Measurements from ENCODE around the gene PRSS22.

DNA sequence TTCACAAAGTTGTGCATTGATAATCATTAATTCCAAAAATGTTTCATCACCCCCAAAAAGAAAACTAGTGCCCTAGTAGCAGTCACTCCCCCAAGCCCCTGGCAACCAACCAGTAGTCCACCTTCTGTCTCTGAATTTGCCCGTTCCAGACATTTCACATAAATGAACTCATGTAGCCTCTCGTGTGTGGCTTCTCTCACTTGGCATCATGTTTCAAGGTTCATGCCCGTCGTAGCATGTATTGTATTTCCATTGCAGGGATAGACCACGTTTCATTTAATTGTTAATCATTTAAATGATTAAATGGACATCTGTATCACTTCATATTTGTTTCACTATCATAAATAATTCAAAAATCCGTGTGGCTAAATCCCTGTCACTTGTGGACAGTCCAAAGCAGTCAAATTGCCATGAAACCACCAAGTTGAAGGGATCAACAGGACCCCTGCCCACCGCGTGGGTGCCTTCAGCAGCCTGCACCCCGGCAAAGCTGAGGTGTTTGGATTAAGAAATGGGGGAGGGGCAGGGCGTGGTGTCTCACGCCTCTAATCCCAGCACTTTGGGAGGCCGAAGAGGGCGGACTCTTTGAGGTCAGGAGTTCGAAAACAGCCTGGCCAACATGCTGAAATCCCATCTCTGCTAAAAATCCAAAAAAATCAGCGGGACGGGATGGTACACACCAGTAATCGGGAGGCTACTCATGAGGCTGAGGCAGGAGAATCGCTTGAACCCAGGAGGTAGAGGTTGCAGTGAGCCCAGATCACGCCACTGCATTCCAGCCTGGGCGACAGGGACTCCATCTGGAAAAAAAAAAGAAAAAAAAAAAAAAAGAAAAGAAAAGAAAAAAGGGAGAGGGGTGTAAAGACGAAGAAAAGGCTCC is 16.3 kb upstream of the PRSS22 start:
- TF ChIP-seq, protein P1, sequence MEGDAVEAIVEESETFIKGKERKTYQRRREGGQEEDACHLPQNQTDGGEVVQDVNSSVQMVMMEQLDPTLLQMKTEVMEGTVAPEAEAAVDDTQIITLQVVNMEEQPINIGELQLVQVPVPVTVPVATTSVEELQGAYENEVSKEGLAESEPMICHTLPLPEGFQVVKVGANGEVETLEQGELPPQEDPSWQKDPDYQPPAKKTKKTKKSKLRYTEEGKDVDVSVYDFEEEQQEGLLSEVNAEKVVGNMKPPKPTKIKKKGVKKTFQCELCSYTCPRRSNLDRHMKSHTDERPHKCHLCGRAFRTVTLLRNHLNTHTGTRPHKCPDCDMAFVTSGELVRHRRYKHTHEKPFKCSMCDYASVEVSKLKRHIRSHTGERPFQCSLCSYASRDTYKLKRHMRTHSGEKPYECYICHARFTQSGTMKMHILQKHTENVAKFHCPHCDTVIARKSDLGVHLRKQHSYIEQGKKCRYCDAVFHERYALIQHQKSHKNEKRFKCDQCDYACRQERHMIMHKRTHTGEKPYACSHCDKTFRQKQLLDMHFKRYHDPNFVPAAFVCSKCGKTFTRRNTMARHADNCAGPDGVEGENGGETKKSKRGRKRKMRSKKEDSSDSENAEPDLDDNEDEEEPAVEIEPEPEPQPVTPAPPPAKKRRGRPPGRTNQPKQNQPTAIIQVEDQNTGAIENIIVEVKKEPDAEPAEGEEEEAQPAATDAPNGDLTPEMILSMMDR (IDR thresholded peaks at IDR 0.05) = no peak
- TF ChIP-seq POLR2AphosphoS5 (IDR thresholded peaks at IDR 0.05) = no peak

All from prostate gland (tissue), 2 donors.